Panc1 (cell line): ENCODE results near the gene CTDP1. TPM values are rescaled to one million over a fixed set of nuclear protein-coding genes. Genes with fewer than 3 reads are reported as not detected.

Source experiments
- ATAC-seq: fragments of 200-7000 bp; cut with Tn5 transposase; 2 replicates; pipeline ENCODE4 v1.9.1; 2020; ENCODE audit warnings: mild to moderate bottlenecking, moderate library complexity
- BruUV-seq: library from RNA; stranded (reverse); fragments of 400-500 nt; replicated peaks from 2 replicates; lab custom pipeline; 2021; lab: Mats Ljungman, UMichigan
- CTCF ChIA-PET: fragments of 300-600 bp; sonication (Branson Sonifier 250); formaldehyde crosslinking; loops from one replicate; lab custom pipeline; 2022; ENCODE audit warnings: antibody characterized with exemption; lab: Charles Lee
- POLR2A ChIA-PET: fragments of 300-600 bp; sonication (Branson Sonifier 250); formaldehyde crosslinking; loops from one replicate; lab custom pipeline; 2022; ENCODE audit warnings: antibody characterized with exemption; lab: Charles Lee
- DNase-seq: peaks from one replicate; pipeline ENCODE4 v3.0.0-alpha.2; 2010; ENCODE audit warnings: low read depth, low spot score
- H3K27ac ChIP-seq: 2 replicates; pipeline ENCODE4 v1.5.1; 2011; ENCODE audit warnings: mild to moderate bottlenecking, low read length, inconsistent platforms
- H3K27me3 ChIP-seq: fragments of 200-500 bp; sonication (Bioruptor generic); 2 replicates; pipeline ENCODE4 v1.6.0; 2014; ENCODE audit warnings: low read length, inconsistent platforms; ENCODE audit not compliant: control insufficient read depth, insufficient read depth
- H3K36me3 ChIP-seq: fragments of 200-500 bp; sonication (Bioruptor generic); 2 replicates; pipeline ENCODE4 v1.5.1; 2014; ENCODE audit warnings: inconsistent platforms, mild to moderate bottlenecking, low read length, moderate library complexity; ENCODE audit not compliant: control insufficient read depth, insufficient read depth
- H3K4me1 ChIP-seq: 2 replicates; pipeline ENCODE4 v1.5.1; 2011; ENCODE audit warnings: inconsistent platforms, mild to moderate bottlenecking, low read length, moderate library complexity; ENCODE audit not compliant: control insufficient read depth, insufficient read depth
- H3K4me3 ChIP-seq, 2 experiments: 2 replicates each; pipeline ENCODE4 v1.5.1; 2011 to 2012; ENCODE audit warnings: low read depth in 2 of 2, low read length in 2 of 2, mild to moderate bottlenecking in 2 of 2, inconsistent platforms in 1 of 2, moderate library complexity in 1 of 2
- H3K9me3 ChIP-seq: fragments of 200-500 bp; sonication (Bioruptor generic); 2 replicates; pipeline ENCODE4 v1.5.1; 2014; ENCODE audit warnings: low read depth, mild to moderate bottlenecking, inconsistent platforms, low read length, moderate library complexity; ENCODE audit not compliant: control insufficient read depth, insufficient read depth
- CTCF ChIP-seq: fragments of 450-650 bp; IDR thresholded peaks from 2 replicates; pipeline ENCODE4 v1.5.1; 2017; ENCODE audit warnings: mild to moderate bottlenecking
- POLR2AphosphoS5 ChIP-seq: IDR thresholded peaks from 2 replicates; pipeline ENCODE4 v1.6.1; 2012; ENCODE audit warnings: mild to moderate bottlenecking, low read depth, low read length, moderate library complexity
- REST ChIP-seq, 2 experiments: IDR thresholded peaks; 2 replicates each; pipeline ENCODE4 v1.6.1; 2011 to 2012; ENCODE audit warnings: low read depth in 2 of 2, control low read depth in 1 of 2, low read length in 1 of 2, mild to moderate bottlenecking in 1 of 2, moderate library complexity in 1 of 2; ENCODE audit not compliant: insufficient read depth in 1 of 2
- SIN3A ChIP-seq: IDR thresholded peaks from 2 replicates; pipeline ENCODE4 v1.6.1; 2012; ENCODE audit warnings: low read depth, mild to moderate bottlenecking, low read length, moderate library complexity, borderline replicate concordance; ENCODE audit not compliant: insufficient read depth
- TCF7L2 ChIP-seq: IDR thresholded peaks from 2 replicates; pipeline ENCODE4 v1.6.1; 2011; ENCODE audit warnings: mild to moderate bottlenecking, low read depth, low read length, inconsistent platforms
- in situ Hi-C: cut with HindIII; loops from 2 replicates; pipeline ENCODE4 v1.10.0; 2016; ENCODE audit warnings: low sequenced_read_pairs, low pct_unique_long_range_greater_than_20kb
- intact Hi-C: fragments of 100-400 bp; cut with micrococcal nuclease; formaldehyde crosslinking; loops from one replicate; pipeline ENCODE4 v1.10.0; 2022; ENCODE audit not compliant: unreplicated experiment
- total RNA-seq: library from RNA; stranded (reverse); gene quantifications from one replicate; pipeline ENCODE4 v1.2.1, GENCODE V29; 2021; ENCODE audit not compliant: unreplicated experiment

The CTDP1 gene
- total RNA-seq, 1 experiment from 2014 or later = 52.8 TPM

- ChIA-PET CTCF (no interaction called here), POLR2A (no interaction called here)
- intact Hi-C loops (no loop called here), in situ Hi-C loops (no loop called here)
- no TSS peak for BruUV-seq
- no peak overlapping the region for H3K27ac ChIP-seq
- H3K27me3 ChIP-seq = no peaks in the 10 kb centered on the region
- no peak overlapping the region for H3K4me3 ChIP-seq
- no peaks in the 10 kb centered on the region; the same call in 1 of the 2 replicates for H3K36me3 ChIP-seq
- H3K9me3 ChIP-seq = no peaks in the 10 kb centered on the region
- DNase-seq (no peak), ATAC-seq (no peak)
- TF ChIP-seq REST (IDR thresholded peaks at IDR 0.05; ENCODE audit: insufficient read depth in 1 of 2, low read depth in 2 of 2, low read length in 1 of 2) = no peak
- TF ChIP-seq CTCF = no peak
- no peak for TF ChIP-seq SIN3A
- no peak for TF ChIP-seq TCF7L2
- TF ChIP-seq POLR2AphosphoS5 = no peak
- peaks cover 11% of the 10 kb centered on the region for H3K4me1 ChIP-seq
These were observed 5.7 kb downstream of the CTDP1 start for GRCh38 chr18:79685281-79685680.

- H3K27me3 ChIP-seq = no peaks in the 10 kb centered on the region
- TF ChIP-seq SIN3A (no peak), REST (IDR thresholded peaks at IDR 0.05; ENCODE audit: insufficient read depth in 1 of 2, low read depth in 2 of 2, low read length in 1 of 2) (no peak), POLR2AphosphoS5 (no peak), TCF7L2 (no peak), CTCF (no peak)
- no peak for DNase-seq
- BruUV-seq = no TSS peak
- no peak overlapping the region for H3K27ac ChIP-seq
- H3K9me3 ChIP-seq = no peaks in the 10 kb centered on the region
- peaks cover 8% of the 10 kb centered on the region for H3K4me1 ChIP-seq
- H3K4me3 ChIP-seq = no peak overlapping the region
- intact Hi-C loops (no loop called here), in situ Hi-C loops (no loop called here)
- ChIA-PET CTCF (no interaction called here), POLR2A (no interaction called here)
- no peak for ATAC-seq
- no peaks in the 10 kb centered on the region for H3K36me3 ChIP-seq
These were observed 6.4 kb downstream of the CTDP1 start for GRCh38 chr18:79685971-79686370.
